Posterior cingulate gyrus (tissue), 11 donors: ENCODE measurements around the gene KRT20.
"Not testable (repeated sequence)": the region's sequence is repeated elsewhere in the genome, so short reads cannot be mapped to it uniquely, and the experiment has no call there.

Experiments used
- DNase-seq, 10 donors: peaks; one replicate each; pipeline versions ENCODE4 v3.0.0 to v3.0.0-alpha.2; 2020 to 2021; ENCODE audit warnings: mixed read lengths in 3 of 10
- intact Hi-C: fragments of 100-400 bp; cut with DNase I; formaldehyde crosslinking; loops from one replicate; pipeline ENCODE4 v1.15.1; 2023

Gene KRT20

DNA sequence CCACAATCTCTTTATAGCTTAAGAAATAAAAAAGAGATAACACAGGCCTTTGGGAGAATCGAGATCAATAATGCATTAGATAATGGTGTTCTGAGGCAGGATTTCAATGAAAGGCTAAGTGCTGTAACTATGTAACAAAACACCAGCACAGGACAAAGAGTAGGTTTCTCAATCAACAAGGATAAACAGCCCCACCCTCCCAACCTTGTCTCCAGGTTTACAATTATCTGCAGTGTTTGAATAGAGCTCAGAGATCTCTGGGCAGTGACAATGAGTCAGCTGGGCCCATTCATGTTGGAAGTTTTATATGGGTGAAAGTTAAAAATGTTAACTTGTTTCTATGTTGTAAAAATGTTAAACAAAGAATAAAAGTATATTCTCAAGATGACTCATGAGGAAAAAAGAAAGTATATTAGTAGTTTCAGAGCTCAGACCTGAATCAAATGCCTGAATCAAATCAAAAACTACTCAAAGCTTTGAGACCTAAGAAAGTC is 17.0 kb upstream of the KRT20 start:
- no peak for DNase-seq
- intact Hi-C loops: no loop called here

DNA sequence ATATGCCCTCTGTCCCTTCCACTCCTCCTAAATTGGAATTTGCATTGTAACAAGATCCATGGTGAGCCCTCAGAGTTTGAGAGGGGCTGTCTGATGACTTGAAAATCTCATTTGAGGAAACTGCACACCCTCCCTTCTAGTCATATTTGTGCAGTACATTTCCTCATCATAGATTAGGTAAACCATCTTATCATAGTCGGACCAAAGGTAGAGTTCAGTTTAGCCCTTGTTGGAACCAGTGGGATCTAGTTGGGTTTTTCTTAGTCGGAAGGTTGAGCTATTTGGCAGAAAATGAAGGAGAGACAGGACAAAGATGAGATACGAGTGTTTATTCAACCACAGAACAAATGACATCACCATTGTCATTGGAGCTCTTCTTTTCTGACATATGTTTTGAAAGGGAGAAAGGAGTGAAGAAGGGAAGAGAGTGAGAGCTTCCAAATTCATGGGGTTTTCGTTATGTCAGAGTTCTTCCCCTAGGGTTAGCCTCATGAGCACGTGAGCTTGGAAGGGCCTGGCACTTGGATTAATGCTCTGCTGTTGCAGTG is 15.8 kb upstream of the KRT20 start:
- no peak for DNase-seq
- intact Hi-C loops: no loop called here

DNA sequence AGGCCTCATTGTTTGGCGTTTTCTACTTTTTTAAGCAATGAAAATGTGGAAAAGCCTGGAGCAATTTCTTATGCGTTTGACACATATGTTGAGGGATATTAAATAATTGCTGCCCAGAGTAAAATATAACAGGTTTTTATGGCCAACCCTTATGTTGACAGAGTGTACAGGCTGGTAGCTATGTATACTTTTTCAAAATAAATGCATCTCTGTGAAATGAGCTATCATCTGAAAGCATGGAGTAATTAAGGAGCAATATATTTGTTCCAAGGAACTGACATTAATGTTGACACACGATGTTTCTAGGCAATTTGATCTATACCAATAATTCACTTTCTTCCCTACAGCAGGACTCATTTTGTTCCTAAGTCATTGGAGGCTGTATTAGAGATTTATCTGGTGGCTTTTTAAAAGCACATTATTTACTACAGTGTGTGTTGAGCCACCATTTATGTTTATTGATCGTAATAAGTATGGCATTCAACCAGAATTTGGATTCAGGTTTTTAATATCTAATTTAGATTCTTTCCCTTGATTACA is 11.9 kb upstream of the KRT20 start:
- no peak for DNase-seq
- intact Hi-C loops: no loop called here

DNA sequence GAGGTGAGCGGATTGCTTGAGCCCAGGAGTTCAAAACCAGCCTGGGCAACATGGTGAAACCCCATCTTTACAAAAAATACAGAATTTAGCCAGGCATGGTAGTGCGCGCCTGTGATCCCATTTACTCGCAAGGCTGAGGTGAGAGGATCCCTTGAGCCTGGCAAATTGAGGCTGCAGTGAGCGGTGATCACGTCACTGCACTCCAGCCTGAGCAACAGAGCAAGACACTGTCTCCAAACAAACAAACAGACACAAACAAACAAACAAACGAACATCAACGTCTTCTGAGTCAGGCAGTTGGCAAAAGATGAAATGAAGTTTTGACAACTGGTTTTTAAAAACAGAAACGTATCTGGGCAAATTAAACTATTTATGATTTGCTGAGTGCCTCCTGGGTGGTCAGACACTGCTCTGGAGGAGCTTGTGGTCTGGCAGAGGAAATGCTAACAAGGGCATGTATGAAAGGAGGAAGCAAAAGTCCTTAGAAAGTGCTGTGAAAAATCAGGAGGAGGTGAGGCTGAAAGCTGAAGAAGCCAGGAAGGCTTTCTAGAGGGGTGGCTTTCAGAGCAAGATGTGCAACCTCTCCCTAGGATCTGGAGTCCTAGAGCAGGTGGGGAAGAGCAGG is 10.2 kb upstream of the KRT20 start:
- DNase-seq: no peak
- intact Hi-C loops: no loop called here

DNA sequence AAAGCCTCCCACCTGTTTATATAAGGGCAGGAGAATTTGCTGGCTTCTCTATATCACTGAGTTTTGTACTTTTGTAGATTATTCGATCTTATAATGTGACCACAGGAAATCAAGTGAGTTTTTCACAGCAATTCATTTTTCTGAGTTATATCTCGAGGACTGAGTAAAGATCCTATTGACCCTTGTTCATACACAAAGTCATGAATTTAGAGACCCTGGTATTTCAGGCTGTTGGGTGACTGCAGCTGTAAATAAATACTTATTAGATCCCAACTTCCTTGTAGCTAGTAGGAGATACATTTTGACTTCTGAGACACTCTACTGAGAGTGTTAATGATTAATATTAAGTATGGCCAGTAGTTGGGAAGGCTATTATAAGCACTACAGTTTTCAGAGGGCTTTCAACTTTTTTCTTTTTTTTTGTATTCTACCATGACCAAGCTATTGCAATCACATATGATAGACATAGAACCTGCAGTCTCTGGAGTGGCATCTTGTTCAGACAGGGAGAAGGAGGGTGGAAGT is 3.2 kb upstream of the KRT20 start:
- no peak for DNase-seq
- intact Hi-C loops: no loop called here

DNA sequence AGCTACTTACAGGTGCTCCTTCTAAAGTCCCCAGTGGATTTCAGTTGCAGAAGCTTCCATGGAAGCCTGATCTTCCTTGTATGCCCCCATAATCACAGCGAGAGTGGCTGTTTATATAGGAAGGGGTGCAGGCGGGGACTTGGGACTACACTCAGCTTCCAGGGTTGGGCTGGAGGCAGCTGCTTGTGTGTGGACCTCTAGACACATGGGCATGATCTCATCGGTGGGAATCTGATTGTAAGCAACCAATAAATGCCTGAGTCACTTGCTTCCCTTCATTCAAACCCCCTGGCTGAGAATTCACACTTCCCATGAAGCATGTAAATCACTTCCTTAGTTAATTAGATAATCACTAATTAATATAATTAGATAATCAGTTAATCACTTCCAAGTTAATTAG is 1.0 kb upstream of the KRT20 start:
- no peak for DNase-seq
- intact Hi-C loops: no loop called here

DNA sequence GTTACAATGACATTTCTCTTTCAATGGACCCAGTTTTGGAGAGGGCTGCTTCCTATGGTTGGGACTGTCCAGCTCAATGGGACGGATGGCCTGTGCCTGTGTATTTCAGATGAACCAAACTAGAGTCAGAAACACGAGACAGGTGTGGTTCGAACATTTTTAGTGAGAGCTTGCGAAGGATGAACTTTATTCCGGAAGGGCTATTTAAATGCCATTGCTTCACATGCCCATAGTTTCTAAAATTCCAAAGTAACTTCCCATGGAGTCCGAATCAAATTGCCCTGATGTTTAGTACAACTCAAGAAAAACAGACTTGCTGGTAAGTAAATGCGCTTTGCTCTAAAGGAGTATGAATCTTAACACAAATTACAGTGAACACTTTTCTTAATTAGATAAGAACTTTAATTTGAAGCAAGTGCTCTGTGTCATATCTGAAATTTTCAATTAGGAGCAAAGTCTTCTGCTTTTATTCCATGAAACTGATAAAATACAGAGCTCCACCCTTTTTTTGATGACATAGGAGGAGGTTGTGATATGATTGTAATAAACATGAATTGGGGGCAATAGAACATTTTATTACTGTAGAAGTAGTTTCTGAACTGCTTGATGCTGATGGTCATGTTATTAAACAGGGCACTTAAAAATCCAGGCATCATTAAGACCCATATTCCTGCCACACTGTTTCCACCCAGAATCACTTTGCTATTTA is 1.3 kb downstream of the KRT20 start:
- intact Hi-C loops: no loop called here
- no peak for DNase-seq

DNA sequence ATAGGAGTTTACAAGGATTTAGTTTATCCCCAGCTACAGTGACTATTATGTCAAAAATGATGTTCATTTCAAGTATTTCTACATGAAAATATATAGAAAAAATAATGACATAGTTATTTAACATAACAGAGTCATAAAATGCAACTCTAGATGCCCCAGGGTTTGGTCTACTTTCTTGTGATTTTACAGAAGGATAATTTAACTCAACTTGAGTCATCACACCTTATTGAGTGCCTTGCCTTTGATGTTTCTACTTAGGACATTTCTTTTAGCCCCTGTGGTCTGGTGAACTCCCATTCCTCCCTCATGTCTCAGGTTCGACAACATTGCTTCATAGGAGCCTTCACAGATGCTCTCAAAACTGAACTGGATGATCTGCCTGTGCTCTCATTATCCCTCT is 2.0 kb downstream of the KRT20 start:
- DNase-seq: no peak
- intact Hi-C loops: no loop called here

DNA sequence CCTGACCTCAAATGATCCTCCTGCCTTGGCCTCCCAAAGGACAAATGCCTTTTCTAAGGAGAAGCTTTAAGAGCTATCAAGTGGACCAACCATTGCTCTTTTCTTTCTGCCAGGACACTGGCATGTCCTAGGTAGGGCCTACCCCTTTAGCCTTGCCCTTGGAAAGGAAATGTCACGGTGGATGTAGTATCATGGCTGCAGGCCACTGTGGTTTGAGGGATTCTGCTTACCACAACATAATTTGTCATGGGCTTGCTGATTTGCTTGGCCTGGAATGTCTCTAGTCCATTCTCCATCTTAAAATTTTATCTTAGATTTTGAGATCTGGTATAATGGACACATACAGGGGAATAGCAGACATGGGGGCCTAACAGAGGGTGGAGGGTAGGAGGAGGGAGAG is 6.0 kb downstream of the KRT20 start:
- no peak for DNase-seq
- intact Hi-C loops: no loop called here

DNA sequence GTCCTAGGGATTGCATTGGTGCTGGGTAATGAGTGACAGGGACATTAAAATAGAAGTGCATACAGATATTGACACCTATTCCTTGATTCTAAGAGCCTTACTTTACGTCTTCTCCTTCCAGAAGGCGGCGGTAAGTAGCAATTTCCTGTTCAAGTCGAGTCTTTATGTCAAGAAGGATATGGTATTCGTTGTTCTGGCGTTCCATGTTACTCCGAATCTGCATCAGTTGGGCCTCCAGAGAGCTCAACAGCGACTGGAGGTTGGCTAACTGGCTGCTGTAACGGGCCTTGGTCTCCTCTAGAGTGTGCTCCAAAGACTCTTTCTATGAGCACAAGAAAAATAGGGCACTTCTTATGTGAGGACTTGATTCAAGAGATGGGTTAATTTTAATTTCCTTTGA is 7.0 kb downstream of the KRT20 start:
- intact Hi-C loops: no loop called here
- DNase-seq: no peak

DNA sequence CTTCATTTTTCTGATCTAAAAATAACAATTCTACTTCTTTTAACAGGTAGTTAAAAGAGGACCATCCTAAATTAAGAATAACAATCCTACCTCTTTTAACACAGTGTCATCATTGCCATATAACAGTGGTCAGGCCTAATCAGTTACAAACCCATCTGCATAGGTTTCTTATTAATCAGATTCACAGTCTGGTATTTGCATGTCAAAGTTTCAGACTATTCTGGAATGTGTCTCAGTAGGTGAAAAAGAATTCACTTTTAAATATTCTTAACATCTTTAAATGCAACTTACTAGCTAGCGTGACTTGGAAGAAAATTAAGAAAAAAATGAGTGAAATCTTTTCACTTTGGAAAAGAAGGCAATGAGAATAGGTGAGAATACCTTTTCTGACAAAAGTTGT is 11.2 kb downstream of the KRT20 start:
- intact Hi-C loops: no loop called here

DNA sequence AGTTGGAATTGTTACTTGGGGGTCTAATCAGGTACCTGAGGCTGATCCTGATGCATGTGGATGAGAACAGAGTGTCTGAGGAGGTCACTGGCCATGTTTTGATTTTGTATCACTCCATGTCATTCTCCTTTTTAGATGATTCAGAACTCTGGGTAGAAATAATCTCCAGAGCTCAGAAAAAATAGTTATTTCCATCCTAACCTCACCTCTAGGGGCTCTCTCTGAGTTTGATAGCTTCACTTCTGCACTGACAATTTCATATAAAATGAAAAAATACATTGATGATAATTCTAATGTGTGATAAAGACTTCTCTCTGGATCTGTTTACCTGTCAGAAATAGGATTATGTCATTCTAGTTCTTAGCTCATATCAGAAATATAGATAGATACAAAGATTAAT is 11.8 kb downstream of the KRT20 start:
- DNase-seq: no peak
- intact Hi-C loops: no loop called here

More for the DNA sequence above, 11.2 kb downstream of the KRT20 start:
- DNase-seq: no peak

DNA sequence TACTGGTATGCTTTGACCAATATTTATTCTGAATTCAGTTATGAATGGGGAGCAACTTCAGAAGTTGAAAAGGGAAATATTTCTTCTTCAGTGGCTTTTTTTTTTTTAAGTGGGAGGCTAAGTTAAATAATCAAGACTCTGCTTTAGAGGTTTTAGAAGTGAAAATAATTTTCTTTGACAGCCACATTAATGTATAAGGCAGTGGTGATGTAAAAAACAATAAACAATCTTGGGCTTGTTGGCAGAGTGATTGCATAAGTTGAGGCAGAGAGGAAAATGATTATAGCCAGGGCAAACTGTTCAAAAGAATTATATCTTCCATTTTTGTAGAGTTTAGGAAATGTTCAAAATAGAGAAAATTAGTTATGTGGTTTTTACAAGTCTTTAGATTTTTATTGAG is 12.6 kb downstream of the KRT20 start:
- no peak for DNase-seq
- intact Hi-C loops: no loop called here

DNA sequence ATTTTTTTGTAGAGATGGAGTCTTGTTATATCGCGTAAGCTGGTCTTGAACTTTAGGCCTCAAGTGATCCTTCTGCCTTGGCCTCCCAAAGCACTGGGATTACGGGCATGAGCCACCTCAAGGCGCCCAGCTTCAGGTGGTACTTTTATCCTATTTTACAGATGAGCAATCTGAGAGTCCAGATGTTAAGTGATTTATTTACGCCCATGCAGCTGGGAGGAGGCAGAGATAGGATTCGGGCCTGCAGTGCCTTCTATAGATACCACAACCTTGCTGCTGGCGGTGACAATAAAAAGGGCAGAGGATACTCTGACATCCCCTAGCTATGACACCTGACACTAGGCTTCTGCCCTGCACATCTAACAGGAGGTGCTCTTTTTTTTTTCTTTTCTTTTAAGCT is 13.7 kb downstream of the KRT20 start:
- intact Hi-C loops: no loop called here
- no peak for DNase-seq

DNA sequence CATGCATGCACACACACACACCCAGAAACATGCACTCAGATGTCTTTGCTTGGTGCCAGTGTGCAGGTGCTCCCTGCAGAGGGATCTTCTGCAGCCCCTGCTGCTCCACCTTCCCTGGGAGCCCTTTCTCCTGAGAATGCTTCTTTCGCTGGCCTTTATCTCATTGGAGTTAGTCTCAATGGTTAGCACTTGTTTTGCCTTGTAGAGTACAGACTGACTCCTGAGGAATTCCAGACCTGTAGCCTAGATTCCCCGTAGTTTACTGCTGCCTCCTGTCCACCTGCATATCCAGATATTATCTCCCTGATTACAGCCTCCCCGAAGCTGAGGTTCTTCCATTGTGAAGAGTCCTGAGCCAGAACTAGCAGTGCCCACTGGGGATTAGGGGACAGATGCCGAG is 14.9 kb downstream of the KRT20 start:
- no peak for DNase-seq
- intact Hi-C loops: no loop called here

DNA sequence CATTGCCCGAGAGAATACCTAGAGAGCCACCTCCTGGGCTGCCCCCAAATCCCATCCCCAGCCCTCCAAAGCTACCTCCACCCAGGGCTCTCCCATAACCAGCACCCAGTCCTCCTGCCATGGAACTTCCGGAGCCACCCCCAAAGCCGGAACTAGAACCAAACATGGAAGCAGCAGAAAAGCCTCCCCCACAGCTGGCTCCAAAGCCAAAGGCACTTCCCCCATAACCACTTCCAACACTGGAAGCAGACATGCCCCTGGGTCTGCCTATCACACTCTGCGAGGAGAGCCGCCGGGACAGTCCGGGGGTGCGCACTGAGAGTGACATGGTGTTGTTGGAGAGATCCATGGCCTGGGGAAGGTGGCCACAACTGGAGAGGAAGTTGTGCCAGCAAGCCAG is 18.2 kb downstream of the KRT20 start, which contains the start of gene KRT12:
TSS of gene KRT12 (minus strand) at position 386 of the 400 bp plus-strand sequence. CDS start at position 349, 37 bp downstream.
- intact Hi-C loops: no loop called here
- no peak for DNase-seq

DNA sequence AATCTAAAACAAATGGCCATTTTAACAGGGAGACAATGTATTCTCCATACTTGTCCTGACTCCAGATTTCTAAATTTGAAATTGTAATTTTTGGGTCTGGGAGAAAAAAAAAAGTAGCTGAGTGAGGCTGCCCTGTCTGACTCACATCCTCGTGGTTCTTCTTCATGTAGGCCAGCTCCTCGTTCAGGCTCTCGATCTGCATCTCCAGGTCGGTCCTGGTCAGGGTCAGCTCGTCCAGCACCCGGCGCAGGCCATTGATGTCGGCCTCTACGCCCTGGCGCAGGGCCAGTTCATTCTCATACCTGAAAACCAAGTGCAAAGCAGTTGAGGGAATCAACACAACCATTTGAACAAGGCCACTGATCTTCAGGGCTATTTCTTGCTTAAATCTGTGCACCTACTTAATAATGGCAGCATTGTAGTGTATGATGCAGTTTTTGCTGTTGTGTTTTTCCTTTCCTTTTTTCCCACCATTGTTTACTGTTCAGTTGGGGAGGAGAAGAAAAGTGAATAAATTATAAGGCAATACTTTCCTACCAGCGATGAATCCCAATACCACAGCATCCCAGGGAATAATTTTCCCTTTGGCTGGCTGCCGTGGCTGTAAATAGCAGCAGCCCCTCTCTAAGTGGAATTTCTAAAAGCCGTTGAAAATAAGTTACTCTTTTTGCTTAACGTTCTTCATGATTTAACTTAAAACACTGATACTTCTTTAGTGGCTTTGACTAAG is 20.2 kb downstream of the KRT20 start:
- peak in 5 of 10 donors; percentile 7 to 85 (median 75) for DNase-seq
- intact Hi-C loops: no loop called here

DNA sequence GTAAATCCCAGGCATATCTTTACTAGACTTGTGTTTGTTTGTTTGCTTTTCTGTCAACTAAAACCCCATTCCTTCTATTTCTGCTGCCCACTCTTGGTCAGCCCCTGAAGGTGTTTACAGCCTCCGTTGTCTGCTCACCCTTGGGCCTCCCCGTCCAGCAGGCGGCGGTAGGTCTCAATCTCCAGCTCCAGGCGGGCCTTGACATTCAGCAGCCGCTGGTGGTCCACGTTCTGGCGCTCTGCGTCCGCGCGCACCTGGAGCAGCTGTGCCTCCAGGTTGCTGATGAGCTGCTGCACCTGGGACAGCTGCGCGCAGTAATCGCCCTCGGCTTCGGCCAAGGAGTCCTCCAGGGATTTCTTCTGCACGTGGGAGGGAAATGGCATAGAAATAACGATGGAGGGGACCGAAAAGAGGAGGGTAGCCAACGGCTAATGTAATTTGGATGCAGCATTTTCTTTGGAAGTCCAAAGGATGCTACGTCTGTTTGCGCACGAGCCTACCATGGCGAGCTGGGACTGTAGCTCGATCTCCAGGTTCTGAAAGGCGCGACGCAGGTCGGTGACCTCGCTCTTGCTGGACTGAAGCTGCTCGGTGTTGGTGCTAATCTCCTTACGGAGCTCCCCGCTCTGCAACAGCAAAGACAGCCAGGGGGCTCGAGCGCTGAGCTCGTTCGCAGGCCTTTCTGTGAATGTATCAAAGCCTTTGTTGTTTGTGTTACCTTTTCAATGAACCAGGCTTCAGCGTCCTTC is 21.9 kb downstream of the KRT20 start:
- DNase-seq: no peak
- intact Hi-C loops: no loop called here

DNA sequence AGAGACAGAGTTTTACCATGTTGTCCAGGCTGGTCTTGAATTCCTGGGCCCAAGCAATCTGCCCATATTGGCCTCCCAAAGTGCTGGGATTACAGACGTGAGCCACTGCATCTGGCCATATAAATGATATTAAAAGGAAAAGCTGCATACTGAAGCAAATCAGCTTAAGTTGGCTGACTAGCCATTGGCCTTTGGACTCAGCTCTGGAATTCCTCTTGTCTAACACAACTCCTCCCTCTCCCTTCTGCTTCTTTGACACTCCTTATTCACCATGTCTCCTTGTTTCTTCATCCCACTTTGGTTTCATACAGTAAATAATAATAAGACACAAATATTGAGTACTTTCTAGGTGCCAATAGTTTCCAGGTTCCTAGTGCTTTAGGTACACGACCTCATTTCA is 25.5 kb downstream of the KRT20 start:
- intact Hi-C loops: loop anchor here (5.0 kb wide), 1 partner anchor 803 kb away; no protein-coding TSS in a partner anchor

DNA sequence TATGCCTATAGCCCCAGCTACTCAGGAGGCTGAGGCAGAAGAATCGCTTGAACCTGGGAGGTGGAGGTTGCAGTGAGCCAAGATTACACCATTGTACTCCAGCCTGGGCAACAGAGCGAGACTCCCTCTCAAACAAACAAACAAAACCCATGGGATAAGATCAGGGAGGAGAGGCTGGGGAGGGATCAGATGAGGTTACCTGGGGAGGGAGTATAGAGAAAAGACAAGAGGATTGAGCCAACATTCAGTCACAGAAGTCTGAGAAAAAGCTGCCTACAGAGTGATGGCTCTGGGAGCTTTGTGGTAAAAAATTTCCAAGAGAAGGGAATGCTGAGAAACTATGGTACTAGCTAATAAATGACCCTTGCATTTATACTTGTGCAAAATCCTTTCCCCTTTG is 26.4 kb downstream of the KRT20 start:
- intact Hi-C loops: loop anchor here (5.0 kb wide), 1 partner anchor 804 kb away; no protein-coding TSS in a partner anchor
- not testable (repeated sequence) for DNase-seq

More for the DNA sequence above, 25.5 kb downstream of the KRT20 start:
- DNase-seq: no peak
